Smooth muscle cell (in vitro differentiated cells): ENCODE data around the gene SLC39A13. TPM values are rescaled to one million over a fixed set of nuclear protein-coding genes. Genes with fewer than 3 reads are reported as not detected.

Experiments used
- DNase-seq: peaks from one replicate; lab custom pipeline; 2025; ENCODE audit not compliant: unreplicated experiment; lab: John Stamatoyannopoulos, UW
- H2AFZ ChIP-seq: fragments of 200-600 bp; sonication (generic); 2 replicates; pipeline ENCODE4 v1.6.0; 2016; ENCODE audit warnings: antibody characterized with exemption, low read depth, mild to moderate bottlenecking
- H3F3A ChIP-seq: fragments of 200-600 bp; sonication (generic); 2 replicates; pipeline ENCODE4 v1.6.0; 2017; ENCODE audit warnings: antibody characterized with exemption, low read depth
- H3K27ac ChIP-seq: fragments of 200-600 bp; sonication (generic); 2 replicates; pipeline ENCODE4 v1.5.1; 2016; ENCODE audit warnings: low read depth, mild to moderate bottlenecking
- H3K27me3 ChIP-seq: fragments of 200-600 bp; sonication (generic); 2 replicates; pipeline ENCODE4 v1.6.1; 2016; ENCODE audit warnings: low read depth, mild to moderate bottlenecking
- H3K36me3 ChIP-seq: fragments of 200-600 bp; sonication (generic); 2 replicates; pipeline ENCODE4 v1.5.1; 2016; ENCODE audit warnings: low read depth
- H3K4me1 ChIP-seq: fragments of 200-600 bp; sonication (generic); 2 replicates; pipeline ENCODE4 v1.5.1; 2016; ENCODE audit warnings: low read depth
- H3K4me2 ChIP-seq: fragments of 200-600 bp; sonication (generic); 2 replicates; pipeline ENCODE4 v1.6.0; 2016; ENCODE audit warnings: mild to moderate bottlenecking
- H3K4me3 ChIP-seq: fragments of 200-600 bp; sonication (generic); 2 replicates; pipeline ENCODE4 v1.5.1; 2016; ENCODE audit warnings: mild to moderate bottlenecking
- H3K79me2 ChIP-seq: fragments of 200-600 bp; sonication (generic); 2 replicates; pipeline ENCODE4 v1.6.0; 2016; ENCODE audit warnings: low read depth, mild to moderate bottlenecking
- H3K9ac ChIP-seq: fragments of 200-600 bp; sonication (generic); 2 replicates; pipeline ENCODE4 v1.6.0; 2016; ENCODE audit warnings: low read depth
- H3K9me3 ChIP-seq: fragments of 200-600 bp; sonication (generic); replicated peaks from 2 replicates; pipeline ENCODE4 v1.5.1; 2016; ENCODE audit warnings: low read depth
- H4K20me1 ChIP-seq: fragments of 200-600 bp; sonication (generic); 2 replicates; pipeline ENCODE4 v1.6.0; 2016; ENCODE audit warnings: low read depth
- WGBS: methylation state at CpG from one replicate; pipeline ENCODE4 v1.1.7; 2016; ENCODE audit warnings: low lambda C conversion rate; 5-methylcytosine and 5-hydroxymethylcytosine counted together
- polyA plus RNA-seq: library from polyadenylated mRNA; unstranded; fragments of >200 nt; fragmentation: Nextera tagmentation; extraction: Ambion mirVana; gene quantifications from 2 replicates; pipeline ENCODE4 v1.2.1, GENCODE V29; 2016
- total RNA-seq: library from RNA; depleted of rRNA; stranded (reverse); fragments of >200 nt; gene quantifications from 2 replicates; pipeline ENCODE4 v1.2.3, GENCODE V29; 2014
- TF ChIP-seq, protein P1 (sequence below): fragments of 200-600 bp; sonication (generic); IDR thresholded peaks from 2 replicates; pipeline ENCODE4 v1.5.1; 2017; ENCODE audit warnings: borderline replicate concordance, mild to moderate bottlenecking, antibody characterized with exemption; ENCODE audit not compliant: insufficient read depth, poor library complexity, severe bottlenecking

The SLC39A13 gene
- total and polyA plus RNA-seq, 2 experiments from 2014 or later, result 56.9 to 143 TPM

DNA sequence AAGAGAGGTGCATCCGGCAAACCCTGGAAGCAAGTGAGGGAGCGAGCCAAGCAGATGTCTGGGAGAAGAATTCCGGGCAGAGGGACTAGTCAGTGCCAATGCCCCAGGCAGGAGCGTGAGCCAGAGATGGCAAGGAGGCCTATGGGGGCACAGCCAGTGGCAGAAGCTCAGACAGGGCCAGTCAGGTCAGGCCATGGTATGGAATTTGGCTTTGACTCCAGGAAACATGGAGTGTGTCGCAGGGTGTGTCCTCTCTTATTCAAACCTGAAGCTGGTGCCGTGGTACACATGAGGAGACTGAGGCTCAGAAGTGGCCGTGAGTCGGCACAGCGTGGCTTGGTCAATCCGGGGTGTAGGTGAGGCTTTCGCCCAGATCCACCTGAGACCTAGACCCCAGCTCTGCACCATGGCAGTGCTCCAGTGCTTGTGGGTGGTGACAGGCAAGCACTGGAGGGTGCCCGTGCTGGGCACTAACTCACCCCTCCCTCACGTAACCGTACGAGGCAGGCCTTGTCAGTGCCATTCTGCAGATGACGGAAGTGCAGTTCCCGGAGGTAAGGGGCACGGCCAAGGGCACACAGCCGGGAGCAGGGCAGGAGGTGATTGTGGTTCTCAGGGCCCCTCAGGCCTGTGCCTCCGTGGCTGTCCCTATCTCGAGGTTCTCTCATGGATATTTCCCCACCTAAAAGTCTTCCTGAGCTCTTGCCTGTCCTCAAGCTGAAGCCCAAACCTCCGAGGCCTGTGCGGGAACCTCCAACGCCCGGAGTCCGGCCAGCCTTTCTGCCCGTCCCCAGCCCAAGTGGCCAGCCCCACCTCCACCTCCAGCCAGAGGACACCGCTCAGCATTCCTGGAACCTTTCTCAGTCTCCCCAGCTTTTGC lies 19.5 kb upstream of the SLC39A13 start:
- H3K27me3 ChIP-seq, result no peaks in the 10 kb centered on the region
- H3K79me2 ChIP-seq, result no peaks in the 10 kb centered on the region
- no peaks in the 10 kb centered on the region for H3K4me1 ChIP-seq
- no peak overlapping the region for H3K27ac ChIP-seq
- no peaks in the 10 kb centered on the region for H3K9me3 ChIP-seq
- WGBS, result 94% methylated on average over 27 of the region's 28 CpGs
- DNase-seq, result no peak
- H3K4me3 ChIP-seq, result no peak overlapping the region
- H4K20me1 ChIP-seq, result no peaks in the 10 kb centered on the region
- H3F3A ChIP-seq, result no peaks in the 10 kb centered on the region
- H3K36me3 ChIP-seq, result no peaks in the 10 kb centered on the region
- no peak overlapping the region for H3K9ac ChIP-seq
- H2AFZ ChIP-seq, result no peak overlapping the region
- TF ChIP-seq, protein P1, sequence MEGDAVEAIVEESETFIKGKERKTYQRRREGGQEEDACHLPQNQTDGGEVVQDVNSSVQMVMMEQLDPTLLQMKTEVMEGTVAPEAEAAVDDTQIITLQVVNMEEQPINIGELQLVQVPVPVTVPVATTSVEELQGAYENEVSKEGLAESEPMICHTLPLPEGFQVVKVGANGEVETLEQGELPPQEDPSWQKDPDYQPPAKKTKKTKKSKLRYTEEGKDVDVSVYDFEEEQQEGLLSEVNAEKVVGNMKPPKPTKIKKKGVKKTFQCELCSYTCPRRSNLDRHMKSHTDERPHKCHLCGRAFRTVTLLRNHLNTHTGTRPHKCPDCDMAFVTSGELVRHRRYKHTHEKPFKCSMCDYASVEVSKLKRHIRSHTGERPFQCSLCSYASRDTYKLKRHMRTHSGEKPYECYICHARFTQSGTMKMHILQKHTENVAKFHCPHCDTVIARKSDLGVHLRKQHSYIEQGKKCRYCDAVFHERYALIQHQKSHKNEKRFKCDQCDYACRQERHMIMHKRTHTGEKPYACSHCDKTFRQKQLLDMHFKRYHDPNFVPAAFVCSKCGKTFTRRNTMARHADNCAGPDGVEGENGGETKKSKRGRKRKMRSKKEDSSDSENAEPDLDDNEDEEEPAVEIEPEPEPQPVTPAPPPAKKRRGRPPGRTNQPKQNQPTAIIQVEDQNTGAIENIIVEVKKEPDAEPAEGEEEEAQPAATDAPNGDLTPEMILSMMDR, result no peak
- no peak overlapping the region for H3K4me2 ChIP-seq

GRCh38 chr11:47389577-47390421 lies 18.6 kb upstream of the SLC39A13 start:
- Histone ChIP-seq H3F3A (no peaks in the 10 kb centered on the region), H3K4me1 (no peaks in the 10 kb centered on the region), H4K20me1 (no peaks in the 10 kb centered on the region), H3K4me2 (no peak overlapping the region), H3K4me3 (no peak overlapping the region), H3K36me3 (no peaks in the 10 kb centered on the region), H2AFZ (no peak overlapping the region), H3K27me3 (no peaks in the 10 kb centered on the region), H3K27ac (no peak overlapping the region), H3K9ac (no peak overlapping the region), H3K79me2 (no peaks in the 10 kb centered on the region), H3K9me3 (no peaks in the 10 kb centered on the region)
- DNase-seq, result no peak
- TF ChIP-seq, protein P1, result no peak
- 93% methylated on average over 13 of the region's 17 CpGs for WGBS

- no peaks in the 10 kb centered on the region for H3K27me3 ChIP-seq
- no peaks in the 10 kb centered on the region for H3K9me3 ChIP-seq
- no peak overlapping the region for H3K27ac ChIP-seq
- H4K20me1 ChIP-seq, result no peaks in the 10 kb centered on the region
- no peak overlapping the region for H2AFZ ChIP-seq
- no peaks in the 10 kb centered on the region for H3K79me2 ChIP-seq
- TF ChIP-seq, protein P1, result no peak
- H3K4me3 ChIP-seq, result no peak overlapping the region
- H3K36me3 ChIP-seq, result no peaks in the 10 kb centered on the region
- H3K9ac ChIP-seq, result no peak overlapping the region
- no peak for DNase-seq
- H3K4me1 ChIP-seq, result no peaks in the 10 kb centered on the region
- 98% methylated on average over 6 of the region's 6 CpGs for WGBS
- H3K4me2 ChIP-seq, result no peak overlapping the region
- no peaks in the 10 kb centered on the region for H3F3A ChIP-seq
Measured at GRCh38 chr11:47390422-47390760, 18.0 kb upstream of the SLC39A13 start.
